Thoracic aorta (tissue), 2 donors: ENCODE data around the gene JPH3. TPM values are rescaled to one million over a fixed set of nuclear protein-coding genes. Genes with fewer than 3 reads are reported as not detected.

Source experiments
- ATAC-seq: fragments of 150-250 bp; one replicate; pipeline ENCODE4 v1.8.0; 2017; ENCODE audit warnings: low read depth; ENCODE audit not compliant: insufficient number of reproducible peaks, low FRiP score
- DNase-seq: peaks from one replicate; pipeline ENCODE4 v3.0.0-alpha.2; 2020; ENCODE audit warnings: low spot score
- H3K27ac ChIP-seq, 2 donors: fragments of 200-600 bp; sonication (generic); 1 replicate in 1 of 2; 2 replicates in 1 of 2; pipeline ENCODE4 v1.5.1; 2016; ENCODE audit warnings: mild to moderate bottlenecking in 2 of 2, moderate library complexity in 2 of 2
- H3K27me3 ChIP-seq: fragments of 200-600 bp; sonication (generic); replicated peaks from 2 replicates; pipeline ENCODE4 v1.6.0; 2016; ENCODE audit warnings: mild to moderate bottlenecking; ENCODE audit not compliant: insufficient read depth
- H3K36me3 ChIP-seq: fragments of 200-600 bp; sonication (generic); one replicate; pipeline ENCODE4 v1.5.1; 2016
- H3K4me1 ChIP-seq, 2 donors: fragments of 200-600 bp; sonication (generic); 1 replicate in 1 of 2; 2 replicates in 1 of 2; pipeline versions ENCODE4 v1.5.1 to v1.6.0; 2016; ENCODE audit warnings: low read depth in 2 of 2, mild to moderate bottlenecking in 1 of 2; ENCODE audit not compliant: control insufficient read depth in 1 of 2
- H3K4me3 ChIP-seq: fragments of 200-600 bp; sonication (generic); 2 replicates; pipeline ENCODE4 v1.5.1; 2016; ENCODE audit warnings: mild to moderate bottlenecking
- H3K9me3 ChIP-seq: fragments of 200-600 bp; sonication (generic); 2 replicates; pipeline ENCODE4 v1.5.1; 2016
- CTCF ChIP-seq: fragments of 200-600 bp; sonication (generic); IDR thresholded peaks from one replicate; pipeline ENCODE4 v1.5.1; 2019; ENCODE audit warnings: antibody characterized with exemption
- total RNA-seq, 2 donors: library from RNA; depleted of rRNA; stranded (reverse); fragments of >200 nt; gene quantifications; one replicate each; pipeline versions ENCODE4 v1.1.0 to v1.2.3, GENCODE V29; 2016

JPH3 gene
- total RNA-seq, 2 donors from 2014 or later = not detected

DNA sequence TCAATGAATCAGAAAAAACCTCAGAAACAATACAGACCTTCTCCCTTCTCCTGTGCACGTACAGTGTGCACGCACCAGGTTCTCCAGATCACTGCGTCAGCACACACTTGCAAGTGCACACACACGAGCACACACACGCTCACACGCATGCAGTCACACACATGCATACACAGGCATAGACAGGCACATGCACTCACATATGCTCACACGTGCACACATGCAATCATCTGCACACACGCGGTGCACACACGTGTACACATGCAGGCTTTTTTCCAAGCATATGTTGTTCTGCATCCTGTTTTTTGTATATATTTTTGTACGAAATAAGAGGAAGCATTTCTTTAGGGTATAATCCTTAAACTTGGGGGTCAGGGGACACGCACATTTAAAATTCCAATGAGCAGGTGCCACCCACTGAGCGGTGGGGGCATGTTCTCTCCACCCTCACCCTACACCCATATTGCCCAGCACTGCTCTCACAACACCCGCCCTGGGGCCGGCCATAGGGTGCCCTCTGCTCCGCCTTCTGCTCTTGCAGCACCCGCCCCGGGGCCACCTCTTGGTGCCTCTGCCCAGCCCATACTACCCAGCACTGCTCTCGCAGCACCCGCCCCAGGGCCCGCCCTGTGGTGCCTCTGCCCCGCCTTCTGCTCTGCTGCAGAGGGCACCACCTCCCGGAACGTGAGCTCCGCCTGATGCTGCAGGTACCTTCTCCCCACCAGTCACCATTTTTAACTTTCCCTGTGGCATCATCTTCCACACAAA, 142.6 kb downstream of the JPH3 start:
- H3K36me3 ChIP-seq = peaks cover 17% of the 10 kb centered on the region
- H3K27me3 ChIP-seq = no peaks in the 10 kb centered on the region
- no peak overlapping the region for H3K4me3 ChIP-seq
- DNase-seq = no peak
- ATAC-seq = no peak
- no peaks in the 10 kb centered on the region for H3K9me3 ChIP-seq
- H3K4me1 ChIP-seq = peaks cover 0 to 13% of the 10 kb centered on the region in 2 donors
- TF ChIP-seq CTCF = no peak
- H3K27ac ChIP-seq = no peak overlapping the region

DNA sequence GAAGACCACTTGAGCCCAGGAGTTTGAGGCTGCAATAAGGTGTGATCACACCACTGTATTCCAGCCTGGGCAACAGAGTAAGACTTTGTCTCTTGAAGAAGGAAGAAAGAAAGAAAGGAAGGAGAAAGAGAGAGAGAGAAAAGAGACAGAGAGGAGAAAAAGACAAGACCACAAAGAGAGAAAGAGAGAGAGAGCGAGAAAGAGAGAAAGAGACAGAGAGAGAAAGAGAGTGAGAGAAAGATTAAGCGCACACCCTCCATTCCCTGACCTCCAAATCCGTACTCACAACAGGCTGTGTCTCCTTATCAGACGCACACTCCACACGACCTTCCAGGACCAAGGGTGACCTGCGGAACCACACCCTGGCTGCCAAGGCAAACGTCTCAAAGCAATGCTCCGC, 143.9 kb downstream of the JPH3 start:
- no peak for ATAC-seq
- TF ChIP-seq CTCF = no peak
- peaks cover 30% of the 10 kb centered on the region for H3K36me3 ChIP-seq

More for the DNA sequence above, 143.9 kb downstream of the JPH3 start:
- no peak for DNase-seq
- no peaks in the 10 kb centered on the region for H3K27me3 ChIP-seq
- no peak overlapping the region for H3K4me3 ChIP-seq
- peaks cover 0 to under 1% of the 10 kb centered on the region in 2 donors for H3K4me1 ChIP-seq
- H3K9me3 ChIP-seq = no peaks in the 10 kb centered on the region
- no peak overlapping the region for H3K27ac ChIP-seq

Other genes with a start within 250 kb of the JPH3 start
- 100 to 1,000 TPM in 1 of 2 donors, 10 to 100 TPM in 1; 57.9 to 161 TPM for gene FBXO31, start 218.7 kb upstream of the JPH3 start, total RNA-seq
- 10 to 100 TPM; 65.4 to 80.4 TPM for gene MAP1LC3B, start 210.2 kb upstream of the JPH3 start, total RNA-seq
- 10 to 100 TPM; 33.0 to 45.6 TPM for gene ZCCHC14, start 109.5 kb upstream of the JPH3 start, total RNA-seq
- 10 to 100 TPM; 33.4 to 61.4 TPM for gene KLHDC4, start 163.5 kb downstream of the JPH3 start, total RNA-seq